ENCODE measurements around the gene RFX4. TPM values are rescaled to one million over a fixed set of nuclear protein-coding genes. Genes with fewer than 3 reads are reported as not detected.

Gene RFX4
- total and polyA plus RNA-seq, 2 of the 13 experiments (the other 11 are each of a cell fraction or from before 2014, with no cell fraction given), result not detected

GRCh38 chr12:106743270-106743988 lies 160.6 kb downstream of the RFX4 start:
- Histone ChIP-seq H4K20me1 (ENCODE audit: insufficient read depth, low read length) (no peaks in the 10 kb centered on the region), H3K4me1 (ENCODE audit: insufficient read depth, low read length) (peaks cover 14% of the 10 kb centered on the region), H3K27ac (ENCODE audit: extremely low read length, insufficient read depth, low read length) (no peak overlapping the region), H3K36me3 (replicated peaks in 1 of 2; ENCODE audit: control insufficient read depth in 1 of 2, insufficient read depth in 2 of 2, low read length in 2 of 2) (no peaks in the 10 kb centered on the region), H3K9ac (ENCODE audit: insufficient read depth, low read depth, low read length) (no peak overlapping the region), H3K9me3 (ENCODE audit: low read length) (no peaks in the 10 kb centered on the region), H3K4me2 (ENCODE audit: low read depth, low read length) (no peak overlapping the region), H3K4me3 (replicated peaks in 1 of 3; ENCODE audit: insufficient read depth in 1 of 3, low read depth in 2 of 3, low read length in 3 of 3) (no peak overlapping the region), H2AFZ (ENCODE audit: low read length) (no peak overlapping the region), H3K27me3 (ENCODE audit: control insufficient read depth in 1 of 2, insufficient read depth in 2 of 2, low read length in 2 of 2) (no peaks in the 10 kb centered on the region; a peak in 1 of 5 replicates), H3K79me2 (ENCODE audit: insufficient read depth, low read length) (no peaks in the 10 kb centered on the region)
- 50% methylated on average over 8 of the region's 8 CpGs for WGBS (ENCODE audit: low lambda C conversion rate)
- DNase-seq (ENCODE audit: low spot score), result no peak
- ChIA-PET POLR2A (no interaction called here), CTCF (ENCODE audit: low intra/inter-chr PET ratio, low total read pairs) (no interaction called here)
- in situ Hi-C loops (cut with HindIII; ENCODE audit: extremely low pct_ligation_motif_present, low pct_unique_long_range_greater_than_20kb) (no loop called here), intact Hi-C loops (cut with micrococcal nuclease; ENCODE audit: unreplicated experiment) (no loop called here)
- no peak for ATAC-seq
- FAIRE-seq, result no peak
- TF ChIP-seq PRDM4 (CRISPR knock-in tag; IDR thresholded peaks at IDR 0.05; ENCODE audit: borderline replicate concordance) (no peak), GABPA (IDR thresholded peaks at IDR 0.05; ENCODE audit: low read depth, low read length) (no peak), GABPA (CRISPR knock-in tag; IDR thresholded peaks at IDR 0.05; ENCODE audit: low read depth) (no peak), PHF20 (CRISPR knock-in tag; IDR thresholded peaks at IDR 0.05) (no peak), ZFP91 (CRISPR knock-in tag; IDR thresholded peaks at IDR 0.05; ENCODE audit: borderline replicate concordance) (no peak), ZMAT5 (CRISPR knock-in tag; IDR thresholded peaks at IDR 0.05; ENCODE audit: borderline replicate concordance, low read depth) (no peak), ZNF589 (CRISPR knock-in tag; conservative IDR thresholded peaks at IDR 0.05) (no peak), MNT (IDR thresholded peaks at IDR 0.05) (no peak), RAD51 (IDR thresholded peaks at IDR 0.05; ENCODE audit: borderline replicate concordance) (no peak)
- no TSS peak for BruUV-seq (replicated peaks)
